ENCODE measurements around the gene SLIT3. TPM values are rescaled to one million over a fixed set of nuclear protein-coding genes. Genes with fewer than 3 reads are reported as not detected.

The SLIT3 gene
- total and polyA plus RNA-seq, 2 donors (not counting 3 experiments of a cell fraction or from before 2014, with no cell fraction given): 0.90 to 1.0 TPM

GRCh38 chr5:169020102-169020501 lies 280.8 kb downstream of the SLIT3 start:
- ChIA-PET POLR2A (no interaction called here), CTCF (no interaction called here)
- intact Hi-C loops (cut with micrococcal nuclease) (no loop called here), dilution Hi-C loops (cut with MboI; ENCODE audit: extremely low pct_ligation_motif_present, low sequenced_read_pairs) (no loop called here)
- H3K79me2 ChIP-seq (ENCODE audit: control insufficient read depth, insufficient read depth, low read length): no peaks in the 10 kb centered on the region
- no peaks in the 10 kb centered on the region for H3K9me3 ChIP-seq (replicated peaks; ENCODE audit: control insufficient read depth, insufficient read depth, low read length)
- no peak overlapping the region for H3K4me3 ChIP-seq (replicated peaks in 1 of 3; ENCODE audit: insufficient read depth in 1 of 3, low read depth in 1 of 3, low read length in 3 of 3)
- no peaks in the 10 kb centered on the region for H3K36me3 ChIP-seq (ENCODE audit: control insufficient read depth in 2 of 2, extremely low read depth in 1 of 2, insufficient read depth in 2 of 2, low read length in 2 of 2)
- no peaks in the 10 kb centered on the region for H3K27me3 ChIP-seq (ENCODE audit: control insufficient read depth in 2 of 2, insufficient read depth in 2 of 2, low read length in 2 of 2)
- DNase-seq (ENCODE audit: low read depth, low spot score): peak; percentile 25
- H3K4me2 ChIP-seq (ENCODE audit: insufficient read depth, low read length): no peak overlapping the region
- TF ChIP-seq EZH2 (IDR thresholded peaks at IDR 0.05; ENCODE audit: borderline replicate concordance, low read depth, low read length, severe bottlenecking) (no peak), FOS (IDR thresholded peaks at IDR 0.05; ENCODE audit: borderline replicate concordance, insufficient read depth, low read length) (no peak), GATA2 (IDR thresholded peaks at IDR 0.05; ENCODE audit: insufficient read depth, insufficient read length, low read depth, low read length) (no peak), JUN (IDR thresholded peaks at IDR 0.05; ENCODE audit: borderline replicate concordance, insufficient read depth, insufficient read length, low read depth) (no peak), CTCF (IDR thresholded peaks at IDR 0.05; ENCODE audit: extremely low read depth in 1 of 2, insufficient read depth in 1 of 2, low read depth in 1 of 2, low read length in 2 of 2) (no peak), POLR2AphosphoS5 (IDR thresholded peaks at IDR 0.05; ENCODE audit: insufficient read depth, low read depth, low read length) (no peak), POLR2A (IDR thresholded peaks at IDR 0.05; ENCODE audit: low read depth, low read length) (no peak), MAX (IDR thresholded peaks at IDR 0.05; ENCODE audit: insufficient read depth, insufficient read length) (no peak), MYC (IDR thresholded peaks at IDR 0.05; ENCODE audit: low read depth, low read length) (no peak)
- H3K9me1 ChIP-seq (replicated peaks; ENCODE audit: control insufficient read depth, extremely low read depth, insufficient read depth, low read length): no peaks in the 10 kb centered on the region
- no peak overlapping the region for H3K9ac ChIP-seq (replicated peaks; ENCODE audit: extremely low read depth, insufficient read depth, low read length)
- H3K4me1 ChIP-seq (ENCODE audit: control insufficient read depth, extremely low read depth, insufficient read depth, low read length): no peaks in the 10 kb centered on the region
- peak; percentile 26 for FAIRE-seq
- no peak overlapping the region for H2AFZ ChIP-seq (ENCODE audit: low read depth, low read length)
- BruUV-seq (replicated peaks): no TSS peak
- no peak overlapping the region for H3K27ac ChIP-seq (ENCODE audit: insufficient read depth, low read depth, low read length)
- H4K20me1 ChIP-seq (replicated peaks; ENCODE audit: control insufficient read depth, extremely low read depth, insufficient read depth, low read length): no peaks in the 10 kb centered on the region
